ENCODE measurements around the gene TNN. TPM values are rescaled to one million over a fixed set of nuclear protein-coding genes. Genes with fewer than 3 reads are reported as not detected.

Gene TNN
- total RNA-seq, 1 experiment from 2014 or later, result 0.11 TPM

DNA sequence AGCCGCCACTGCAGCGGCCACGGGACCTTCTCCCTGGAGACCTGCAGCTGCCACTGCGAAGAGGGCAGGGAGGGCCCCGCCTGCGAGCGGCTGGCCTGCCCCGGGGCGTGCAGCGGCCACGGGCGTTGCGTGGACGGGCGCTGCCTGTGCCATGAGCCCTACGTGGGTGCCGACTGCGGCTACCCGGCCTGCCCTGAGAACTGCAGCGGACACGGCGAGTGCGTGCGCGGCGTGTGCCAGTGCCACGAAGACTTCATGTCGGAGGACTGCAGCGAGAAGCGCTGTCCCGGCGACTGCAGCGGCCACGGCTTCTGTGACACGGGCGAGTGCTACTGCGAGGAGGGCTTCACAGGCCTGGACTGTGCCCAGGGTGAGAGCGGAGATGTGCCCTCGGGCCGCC is 11.7 kb downstream of the TNN start:
- Histone ChIP-seq H2BK120ac (ENCODE audit: low read depth, low read length, poor library complexity, severe bottlenecking) (no peak overlapping the region), H3K9me3 (ENCODE audit: control insufficient read depth, low read depth, low read length) (no peaks in the 10 kb centered on the region), H3K4me2 (ENCODE audit: insufficient read depth, insufficient read length, low read length) (no peak overlapping the region), H3K27ac (ENCODE audit: insufficient read length, low read depth, low read length) (no peak overlapping the region), H4K91ac (ENCODE audit: insufficient read length, low read depth, low read length) (no peak overlapping the region), H3K27me3 (ENCODE audit: insufficient read depth, low read length) (no peaks in the 10 kb centered on the region), H2BK20ac (ENCODE audit: low read depth, low read length, poor library complexity, severe bottlenecking) (no peak overlapping the region), H3K23ac (ENCODE audit: insufficient read length, low read depth, low read length) (no peak overlapping the region), H3K79me1 (ENCODE audit: insufficient read depth, low read depth, low read length, poor library complexity, severe bottlenecking) (no peaks in the 10 kb centered on the region), H2AFZ (ENCODE audit: low read length) (no peak overlapping the region), H4K8ac (replicated peaks; ENCODE audit: insufficient read length, low read depth, low read length) (no peak overlapping the region), H4K5ac (ENCODE audit: insufficient read length, low read depth, low read length) (no peak overlapping the region), H2BK15ac (ENCODE audit: low read depth, low read length) (no peak overlapping the region), H3K9ac (ENCODE audit: extremely low read depth, insufficient read length, low read length) (no peak overlapping the region), H3K4ac (ENCODE audit: low read depth, low read length) (no peak overlapping the region), H3K23me2 (ENCODE audit: insufficient read length, low read depth, low read length, poor library complexity, severe bottlenecking) (no peaks in the 10 kb centered on the region), H4K20me1 (ENCODE audit: control insufficient read depth, insufficient read depth, insufficient read length) (no peaks in the 10 kb centered on the region), H3K4me1 (ENCODE audit: insufficient read depth, low read length) (no peaks in the 10 kb centered on the region; the same call in 1 of the 2 replicates), H3K79me2 (ENCODE audit: insufficient read depth, low read length) (no peaks in the 10 kb centered on the region), H2BK5ac (ENCODE audit: insufficient read length, low read length) (no peak overlapping the region), H3K14ac (ENCODE audit: insufficient read depth, low read length) (no peak overlapping the region; the same call in 1 of the 2 replicates), H3K18ac (ENCODE audit: insufficient read length, low read depth, low read length) (no peak overlapping the region), H3T11ph (ENCODE audit: low read length) (no peak overlapping the region), H3K56ac (ENCODE audit: insufficient read length, low read depth, low read length) (no peak overlapping the region), H2BK12ac (ENCODE audit: insufficient read length, low read depth, low read length) (no peak overlapping the region), H2AK5ac (ENCODE audit: insufficient read length, low read length) (no peak overlapping the region)
- H3K9me3 Mint-ChIP-seq, result no peaks in the 10 kb centered on the region
- DNase-seq, result no peak
- H3K27me3 Mint-ChIP-seq (ENCODE audit: low read depth), result peaks cover 9% of the 10 kb centered on the region
- no peaks in the 10 kb centered on the region for H3K36me3 Mint-ChIP-seq (ENCODE audit: insufficient read depth in 1 of 3, low read depth in 3 of 3)
- WGBS (ENCODE audit: extremely low coverage, insufficient read length, low lambda C conversion rate), result no CpG with 5 or more reads among the region's 40 CpGs
- no peak overlapping the region for H3K4me3 Mint-ChIP-seq
- TF ChIP-seq, protein P1, sequence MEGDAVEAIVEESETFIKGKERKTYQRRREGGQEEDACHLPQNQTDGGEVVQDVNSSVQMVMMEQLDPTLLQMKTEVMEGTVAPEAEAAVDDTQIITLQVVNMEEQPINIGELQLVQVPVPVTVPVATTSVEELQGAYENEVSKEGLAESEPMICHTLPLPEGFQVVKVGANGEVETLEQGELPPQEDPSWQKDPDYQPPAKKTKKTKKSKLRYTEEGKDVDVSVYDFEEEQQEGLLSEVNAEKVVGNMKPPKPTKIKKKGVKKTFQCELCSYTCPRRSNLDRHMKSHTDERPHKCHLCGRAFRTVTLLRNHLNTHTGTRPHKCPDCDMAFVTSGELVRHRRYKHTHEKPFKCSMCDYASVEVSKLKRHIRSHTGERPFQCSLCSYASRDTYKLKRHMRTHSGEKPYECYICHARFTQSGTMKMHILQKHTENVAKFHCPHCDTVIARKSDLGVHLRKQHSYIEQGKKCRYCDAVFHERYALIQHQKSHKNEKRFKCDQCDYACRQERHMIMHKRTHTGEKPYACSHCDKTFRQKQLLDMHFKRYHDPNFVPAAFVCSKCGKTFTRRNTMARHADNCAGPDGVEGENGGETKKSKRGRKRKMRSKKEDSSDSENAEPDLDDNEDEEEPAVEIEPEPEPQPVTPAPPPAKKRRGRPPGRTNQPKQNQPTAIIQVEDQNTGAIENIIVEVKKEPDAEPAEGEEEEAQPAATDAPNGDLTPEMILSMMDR (conservative IDR thresholded peaks at IDR 0.05), result no peak
- H3K27ac Mint-ChIP-seq, result no peak overlapping the region
- peaks cover 11 to 13% of the 10 kb centered on the region in 2 experiments for H3K4me1 Mint-ChIP-seq
